ENCODE data around the gene TMEM161B.
"Not testable (repeated sequence)": the region's sequence is repeated elsewhere in the genome, so short reads cannot be mapped to it uniquely, and the experiment has no call there.

TMEM161B gene

DNA sequence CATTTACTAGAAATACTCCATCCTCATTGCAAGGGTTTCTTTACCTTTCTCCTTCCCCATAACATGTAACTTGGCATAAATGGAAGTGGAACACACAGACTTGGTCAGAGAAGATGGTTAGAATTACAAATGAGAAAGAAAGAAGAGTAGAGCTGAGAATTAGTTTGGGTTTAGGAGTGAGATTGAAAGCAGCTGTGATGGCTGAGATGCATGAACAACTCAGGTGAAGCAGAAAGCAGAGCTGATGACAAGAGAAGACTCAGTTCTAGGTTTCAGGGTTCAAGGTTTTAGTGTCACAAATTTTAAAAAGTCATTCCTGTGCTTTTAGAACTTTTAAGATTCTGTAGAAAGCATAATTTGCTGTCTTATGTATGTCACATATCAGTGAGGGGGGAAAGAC lies 54.0 kb downstream of the TMEM161B start:
- TF ChIP-seq, protein P1, sequence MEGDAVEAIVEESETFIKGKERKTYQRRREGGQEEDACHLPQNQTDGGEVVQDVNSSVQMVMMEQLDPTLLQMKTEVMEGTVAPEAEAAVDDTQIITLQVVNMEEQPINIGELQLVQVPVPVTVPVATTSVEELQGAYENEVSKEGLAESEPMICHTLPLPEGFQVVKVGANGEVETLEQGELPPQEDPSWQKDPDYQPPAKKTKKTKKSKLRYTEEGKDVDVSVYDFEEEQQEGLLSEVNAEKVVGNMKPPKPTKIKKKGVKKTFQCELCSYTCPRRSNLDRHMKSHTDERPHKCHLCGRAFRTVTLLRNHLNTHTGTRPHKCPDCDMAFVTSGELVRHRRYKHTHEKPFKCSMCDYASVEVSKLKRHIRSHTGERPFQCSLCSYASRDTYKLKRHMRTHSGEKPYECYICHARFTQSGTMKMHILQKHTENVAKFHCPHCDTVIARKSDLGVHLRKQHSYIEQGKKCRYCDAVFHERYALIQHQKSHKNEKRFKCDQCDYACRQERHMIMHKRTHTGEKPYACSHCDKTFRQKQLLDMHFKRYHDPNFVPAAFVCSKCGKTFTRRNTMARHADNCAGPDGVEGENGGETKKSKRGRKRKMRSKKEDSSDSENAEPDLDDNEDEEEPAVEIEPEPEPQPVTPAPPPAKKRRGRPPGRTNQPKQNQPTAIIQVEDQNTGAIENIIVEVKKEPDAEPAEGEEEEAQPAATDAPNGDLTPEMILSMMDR (conservative IDR thresholded peaks at IDR 0.05; ENCODE audit: low read depth, low read length): no peak
- DNase-seq (ENCODE audit: low read depth): no peak
- H3K4me3 ChIP-seq (ENCODE audit: low read depth, low read length): no peak overlapping the region

GRCh38 chr5:88207575-88207974 lies 61.1 kb downstream of the TMEM161B start:
- no peak for DNase-seq (ENCODE audit: low read depth)
- TF ChIP-seq, protein P1 (conservative IDR thresholded peaks at IDR 0.05; ENCODE audit: low read depth, low read length): no peak
- H3K4me3 ChIP-seq (ENCODE audit: low read depth, low read length): no peak overlapping the region

DNA sequence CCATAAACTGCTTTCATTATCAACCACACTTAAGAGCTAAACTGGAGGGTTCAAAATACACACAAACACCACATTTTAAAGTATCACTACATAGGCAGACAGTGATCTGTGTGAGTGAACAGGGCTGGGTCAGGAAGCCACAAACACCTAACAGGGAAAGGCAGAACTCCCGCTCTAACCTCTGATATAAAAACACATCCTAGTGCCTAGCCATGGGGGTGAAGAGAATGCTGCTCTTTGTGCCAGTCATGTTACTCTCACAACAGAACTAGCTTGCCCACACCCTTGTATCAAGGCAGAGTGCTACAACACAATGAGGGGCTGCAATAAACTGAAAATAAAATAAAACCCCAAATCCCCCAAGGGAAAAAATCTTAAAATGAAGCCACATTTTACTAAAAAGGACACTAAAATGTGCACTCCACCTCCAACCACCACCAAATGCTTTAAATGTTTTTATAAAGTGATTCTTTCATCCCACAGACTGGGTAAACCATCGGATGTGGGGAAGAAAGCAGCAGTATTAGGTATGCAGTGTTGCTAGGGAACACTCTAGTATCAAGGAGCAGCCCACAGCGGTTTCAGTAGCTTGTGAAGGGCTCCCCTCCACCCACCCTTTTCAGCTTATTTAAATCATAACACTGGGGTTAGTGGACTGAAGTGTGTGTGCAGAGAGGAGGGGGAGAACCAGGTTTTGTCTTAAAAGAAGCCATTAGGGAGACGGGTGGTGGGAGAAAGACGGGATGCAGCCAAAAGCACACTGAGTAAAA lies 64.5 kb downstream of the TMEM161B start:
- DNase-seq (ENCODE audit: low read depth): peak; percentile 14

GRCh38 chr5:88195636-88196035 lies 73.0 kb downstream of the TMEM161B start:
- no peak overlapping the region for H3K4me3 ChIP-seq (ENCODE audit: low read depth, low read length)
- no peak for DNase-seq (ENCODE audit: low read depth)
- TF ChIP-seq, protein P1 (conservative IDR thresholded peaks at IDR 0.05; ENCODE audit: low read depth, low read length): no peak

More for the DNA sequence above, 64.5 kb downstream of the TMEM161B start:
- TF ChIP-seq, protein P1 (conservative IDR thresholded peaks at IDR 0.05; ENCODE audit: low read depth, low read length): no peak
- no peak overlapping the region for H3K4me3 ChIP-seq (ENCODE audit: low read depth, low read length)

DNA sequence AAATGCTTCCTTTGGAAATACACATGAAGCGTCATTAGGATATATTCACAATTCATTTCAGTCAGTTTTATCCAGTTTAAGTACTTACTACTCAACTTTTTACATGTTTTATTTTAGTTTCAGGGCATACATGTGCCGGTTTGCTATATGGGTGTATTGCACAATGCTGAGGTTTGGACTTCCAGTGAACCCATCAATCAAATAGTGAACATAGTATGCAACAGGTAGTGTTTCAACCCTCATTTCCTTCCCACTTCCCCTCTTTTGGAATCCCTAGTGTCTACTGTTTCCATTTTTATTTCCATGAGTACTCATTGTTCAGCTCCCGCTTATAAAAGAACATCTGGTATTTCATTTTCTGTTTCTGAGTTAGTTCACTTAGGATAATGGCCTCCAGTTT lies 74.7 kb downstream of the TMEM161B start:
- TF ChIP-seq, protein P1 (conservative IDR thresholded peaks at IDR 0.05; ENCODE audit: low read depth, low read length): no peak
- H3K4me3 ChIP-seq (ENCODE audit: low read depth, low read length): no peak overlapping the region
- DNase-seq (ENCODE audit: low read depth): no peak

DNA sequence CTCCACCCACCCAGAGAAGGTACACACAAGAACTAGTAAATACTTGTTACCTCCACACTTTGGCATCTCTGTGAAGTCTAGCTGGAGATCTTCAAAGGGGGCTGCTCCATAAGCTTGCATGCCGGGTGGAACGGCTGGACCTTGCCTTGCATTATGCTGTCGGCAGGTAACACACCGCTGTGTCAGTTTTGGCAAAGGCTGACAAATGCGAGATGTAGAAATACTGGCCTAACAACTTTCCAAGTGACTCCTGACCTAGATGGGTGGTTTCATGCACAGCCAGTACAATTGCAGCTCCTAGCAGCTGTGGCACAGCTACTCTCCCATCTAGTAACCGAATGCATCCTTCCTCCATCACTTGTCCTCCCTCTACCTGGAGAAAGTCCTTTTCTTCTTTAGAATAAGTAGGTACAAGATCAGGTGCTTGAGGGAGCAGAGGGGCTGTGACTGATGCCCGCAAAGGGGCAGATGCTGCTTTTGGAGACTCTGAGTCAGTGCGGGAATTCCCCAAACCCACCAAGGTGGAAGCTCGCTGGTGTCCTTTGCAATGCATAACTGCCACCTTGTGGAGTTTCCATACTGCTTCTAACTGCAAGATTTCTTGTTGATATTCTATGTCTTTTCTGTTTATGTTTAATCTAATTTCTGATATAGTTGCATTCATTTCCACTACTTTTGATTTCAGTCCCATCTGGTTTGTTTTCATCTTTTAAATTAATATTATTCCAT lies 78.4 kb downstream of the TMEM161B start:
- H3K4me3 ChIP-seq (ENCODE audit: low read depth, low read length): no peak overlapping the region

DNA sequence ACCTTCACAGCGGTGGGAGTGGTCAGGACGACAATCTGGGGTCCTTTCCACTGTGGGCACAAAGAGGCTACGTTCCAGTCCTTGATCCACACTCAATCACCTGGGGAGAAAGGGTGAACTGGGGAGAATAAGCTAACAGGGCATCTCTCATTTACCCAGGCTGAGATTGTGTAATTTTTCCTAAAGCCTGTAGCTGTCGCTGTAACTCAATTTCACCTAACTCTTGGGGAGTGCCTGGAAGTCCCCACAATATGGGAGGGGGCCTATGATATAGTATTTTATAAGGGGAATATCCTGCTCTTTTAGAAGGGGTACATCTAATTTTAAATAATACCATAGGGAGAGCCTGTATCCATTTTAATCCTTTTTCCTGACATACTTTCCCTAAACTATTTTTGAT lies 79.2 kb downstream of the TMEM161B start:
- not testable (repeated sequence) for H3K4me3 ChIP-seq (ENCODE audit: low read depth, low read length)

More for the DNA sequence above, 78.4 kb downstream of the TMEM161B start:
- TF ChIP-seq, protein P1 (conservative IDR thresholded peaks at IDR 0.05; ENCODE audit: low read depth, low read length): no peak
- DNase-seq (ENCODE audit: low read depth): peak; percentile 18

More for the DNA sequence above, 79.2 kb downstream of the TMEM161B start:
- not testable (repeated sequence) for DNase-seq (ENCODE audit: low read depth)
